GM12892 (cell line): Measurements from ENCODE around the gene GAS2.

ENCODE experiments used
- POLR2A ChIP-seq: IDR thresholded peaks from 2 replicates; pipeline ENCODE4 v1.6.1; 2011; ENCODE audit warnings: low read depth, low read length, control low read depth
- POLR2AphosphoS5 ChIP-seq: IDR thresholded peaks from 2 replicates; pipeline ENCODE4 v1.6.1; 2011; ENCODE audit warnings: low read depth, low read length, control low read depth
- TAF1 ChIP-seq: IDR thresholded peaks from 2 replicates; pipeline ENCODE4 v1.6.1; 2011; ENCODE audit warnings: low read depth, mild to moderate bottlenecking, control low read depth, low read length, borderline replicate concordance

- no peak for TF ChIP-seq POLR2A
- no peak for TF ChIP-seq POLR2AphosphoS5
- TF ChIP-seq TAF1, result no peak
These were observed 166.1 kb downstream of the GAS2 start for GRCh38 chr11:22832315-22833015.
